ENCODE measurements around the gene MRPL37.

- TF ChIP-seq CTCF (IDR thresholded peaks at IDR 0.05; ENCODE audit: insufficient read depth, low read depth, low read length) (no peak), EZH2 (IDR thresholded peaks at IDR 0.05; ENCODE audit: insufficient read depth, low read length) (no peak)
These were observed 39.7 kb downstream of the MRPL37 start for GRCh38 chr1:54239631-54240031.

Data from astrocyte (in vitro differentiated cells and primary cell).